GM18870 (cell line): ENCODE measurements around the gene PRKACG.

Experiments used
- ATAC-seq: cut with Tn5 transposase; IDR thresholded peaks from one replicate; pipeline ENCODE4 v1.9.1; 2021; ENCODE audit warnings: moderate library complexity; ENCODE audit not compliant: unreplicated experiment

PRKACG gene

DNA sequence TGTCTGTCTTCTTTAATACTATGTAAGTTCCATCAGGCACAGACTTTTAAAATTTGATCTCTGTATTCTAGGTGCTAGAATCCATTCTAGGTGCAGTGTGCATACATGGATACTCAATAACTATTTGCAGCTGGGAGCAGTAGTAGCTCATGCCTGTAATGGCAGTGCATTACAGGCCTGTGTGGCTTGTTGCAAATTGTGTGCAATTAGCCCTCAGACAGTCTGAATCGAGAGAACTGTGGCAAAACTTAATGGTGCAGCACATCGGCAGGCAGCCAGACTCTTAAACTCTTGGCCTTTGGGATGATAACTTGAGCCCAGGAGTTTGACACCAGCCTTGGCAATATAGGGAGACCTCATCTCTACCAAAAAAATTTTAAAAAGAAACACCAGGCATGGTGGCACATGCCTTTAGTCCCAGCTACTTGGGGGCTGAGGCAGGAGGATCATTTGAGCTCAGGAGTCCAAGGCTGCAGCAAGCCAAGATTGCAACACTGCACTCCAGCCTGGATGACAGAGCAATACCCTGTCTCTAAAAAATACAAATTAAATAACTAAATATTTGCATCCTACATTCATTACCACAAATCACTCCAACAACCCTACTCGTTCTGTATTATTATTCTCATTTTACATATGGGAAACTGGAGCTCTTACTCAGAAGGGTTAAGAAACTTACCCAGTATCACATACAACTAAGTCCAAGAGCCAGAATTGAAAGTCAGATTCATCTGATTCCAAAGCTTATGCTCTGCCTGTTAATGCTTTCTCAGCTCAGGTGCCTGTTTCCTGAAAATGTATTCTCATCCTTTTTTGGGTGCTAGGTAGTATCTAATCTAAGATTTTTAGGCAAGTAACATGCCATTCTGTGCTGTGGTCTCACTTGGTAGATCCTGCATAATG is 30.1 kb downstream of the PRKACG start:
- peak; percentile 32 for ATAC-seq

DNA sequence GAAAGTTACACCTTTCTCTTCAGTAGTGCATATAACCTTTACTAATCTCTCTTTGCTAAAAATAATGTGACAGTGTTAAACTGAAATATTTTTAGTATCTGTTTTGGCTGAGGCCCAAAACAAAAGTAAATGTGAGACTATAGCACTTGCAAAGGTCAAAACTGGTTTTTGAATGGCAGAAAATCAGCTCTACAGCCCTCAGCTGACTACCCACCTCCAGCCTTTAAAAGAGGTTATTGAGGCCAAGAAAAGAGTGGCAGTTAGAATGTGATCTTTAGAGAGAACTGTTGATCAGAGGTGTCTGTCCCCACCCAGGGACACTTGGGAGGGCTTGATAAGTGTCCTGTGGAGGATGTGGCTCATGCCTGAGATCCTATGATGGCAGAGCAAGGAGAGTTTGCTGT is 30.9 kb downstream of the PRKACG start:
- ATAC-seq = no peak

DNA sequence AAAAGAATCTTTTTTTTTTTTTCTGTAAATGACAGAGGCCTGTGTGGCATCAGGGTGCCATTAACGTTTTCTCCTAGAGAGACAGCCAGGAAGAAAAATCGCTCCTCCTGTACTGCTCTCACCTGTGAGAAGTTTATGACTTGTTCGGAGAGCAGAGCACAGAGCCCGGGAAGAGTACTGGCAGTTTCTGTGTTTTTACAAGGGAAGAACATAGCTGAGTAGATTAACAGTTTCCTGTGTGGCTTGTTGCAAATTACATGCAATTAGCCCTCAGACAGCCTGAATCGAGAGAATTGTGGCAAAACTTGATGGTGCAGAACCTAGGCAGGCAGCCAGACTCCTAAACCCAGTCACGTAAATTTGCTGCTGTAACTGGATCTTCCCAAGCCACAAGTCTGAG is 32.1 kb downstream of the PRKACG start:
- peak; percentile 44 for ATAC-seq

GRCh38 chr9:68980341-68980914 is 33.5 kb downstream of the PRKACG start:
- no peak for ATAC-seq

GRCh38 chr9:68979538-68980314 is 34.2 kb downstream of the PRKACG start:
- peak; percentile 27 for ATAC-seq

DNA sequence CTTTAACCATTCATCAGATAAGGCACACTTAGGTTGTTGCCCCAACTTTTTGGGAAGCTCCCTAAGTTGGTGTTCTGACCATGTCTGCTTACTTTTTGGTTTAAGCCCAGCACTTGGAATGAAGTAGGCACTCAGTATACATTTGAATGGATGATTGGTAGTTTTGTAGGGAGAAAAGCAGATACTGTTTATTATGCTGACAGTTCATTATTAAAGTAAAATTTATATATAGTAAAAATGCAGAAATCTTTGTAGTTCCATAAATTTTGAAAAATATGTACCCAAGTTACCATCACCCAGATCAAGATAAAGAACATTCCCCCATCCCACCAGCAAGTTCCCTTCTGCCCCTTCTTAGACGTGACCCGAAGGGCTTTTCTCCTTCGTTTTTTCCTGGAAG is 35.4 kb downstream of the PRKACG start:
- ATAC-seq = no peak

GRCh38 chr9:68978066-68978465 is 35.8 kb downstream of the PRKACG start:
- ATAC-seq = peak; percentile 31

GRCh38 chr9:68975365-68976043 is 38.4 kb downstream of the PRKACG start:
- no peak for ATAC-seq

DNA sequence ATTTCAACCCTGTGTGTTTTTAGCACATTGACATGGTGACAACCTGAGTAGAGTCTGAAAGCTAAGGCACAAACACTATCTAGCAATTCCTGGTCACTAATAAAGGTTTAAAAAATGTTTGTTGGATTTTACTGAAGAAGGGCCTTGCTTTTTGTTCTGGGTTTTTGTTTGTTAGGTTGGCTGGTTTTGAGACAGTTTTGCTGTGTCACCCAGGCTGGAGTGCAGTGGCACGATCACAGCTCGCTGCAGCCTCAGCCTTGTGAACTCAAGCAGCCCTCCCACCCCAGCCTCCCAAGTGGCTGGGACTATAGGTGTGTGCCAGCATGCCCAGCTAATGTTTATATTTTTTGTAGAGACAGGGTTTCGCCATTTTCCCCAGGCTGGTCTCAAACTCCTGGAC is 39.0 kb downstream of the PRKACG start:
- ATAC-seq = no peak

DNA sequence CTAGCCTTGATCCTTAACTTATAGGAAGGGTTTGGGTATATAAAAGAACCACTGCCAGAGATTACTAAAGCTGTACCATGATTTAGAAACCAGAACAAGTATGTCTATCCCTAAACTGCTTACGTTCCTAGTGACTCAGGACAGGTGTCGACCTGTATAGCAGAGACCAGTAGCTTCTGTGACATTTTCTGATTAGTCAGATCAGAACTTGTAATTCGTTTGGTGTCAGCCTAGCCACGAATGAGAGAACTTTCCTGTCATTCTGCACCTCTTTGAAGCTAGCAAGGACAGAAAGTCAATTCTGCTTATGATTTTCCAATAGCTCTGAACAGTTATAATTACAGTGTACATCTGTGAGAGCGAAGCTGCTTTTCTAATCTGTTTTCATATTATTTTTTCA is 39.5 kb downstream of the PRKACG start:
- peak; percentile 89 for ATAC-seq

- ATAC-seq = no peak
Observed at GRCh38 chr9:68973619-68974018, 40.3 kb downstream of the PRKACG start.

GRCh38 chr9:68970151-68970550 is 43.8 kb downstream of the PRKACG start:
- no peak for ATAC-seq

- ATAC-seq = no peak
Observed at GRCh38 chr9:68969538-68969937, 44.4 kb downstream of the PRKACG start.

DNA sequence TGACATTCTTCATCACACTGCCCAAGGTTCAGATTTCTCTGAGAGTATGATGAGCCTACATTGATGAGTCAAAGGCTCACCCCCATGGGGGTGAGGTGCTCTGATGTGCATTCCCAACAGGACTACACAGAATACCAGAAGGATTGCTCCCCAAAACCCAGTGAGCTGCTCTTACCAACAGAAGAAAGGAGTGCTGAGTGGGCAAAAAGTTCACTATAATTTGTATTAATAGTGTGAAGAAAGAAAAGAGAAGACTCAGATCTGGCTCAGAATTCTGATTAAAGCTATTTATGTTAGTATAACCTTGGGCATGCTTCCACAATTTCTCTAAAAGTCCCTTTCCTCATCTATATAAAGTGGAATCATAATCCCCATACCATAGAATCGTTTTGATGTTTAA is 46.1 kb downstream of the PRKACG start:
- ATAC-seq = no peak

GRCh38 chr9:68966496-68966944 is 47.4 kb downstream of the PRKACG start:
- ATAC-seq = peak; percentile 57

DNA sequence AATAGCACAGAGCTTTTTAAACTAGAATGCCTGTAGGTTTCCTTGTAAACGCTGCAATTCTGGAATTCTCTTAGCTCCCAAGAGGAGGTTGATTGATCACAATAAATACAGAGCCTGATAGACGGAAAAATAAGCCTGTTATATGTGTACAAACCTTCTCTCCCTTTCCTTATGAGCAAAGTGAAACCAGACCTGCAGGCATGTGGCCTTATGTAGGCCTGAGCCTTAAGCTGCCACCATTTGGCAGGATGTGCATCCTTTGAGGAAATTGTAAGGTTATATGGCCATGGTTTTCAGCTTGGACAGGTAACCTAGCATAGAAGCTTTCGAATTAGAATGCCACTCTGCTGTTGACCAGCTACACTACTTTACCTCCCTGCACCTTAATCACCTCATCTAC is 49.1 kb downstream of the PRKACG start:
- no peak for ATAC-seq

GRCh38 chr9:68964102-68964541 is 49.8 kb downstream of the PRKACG start:
- ATAC-seq = no peak

DNA sequence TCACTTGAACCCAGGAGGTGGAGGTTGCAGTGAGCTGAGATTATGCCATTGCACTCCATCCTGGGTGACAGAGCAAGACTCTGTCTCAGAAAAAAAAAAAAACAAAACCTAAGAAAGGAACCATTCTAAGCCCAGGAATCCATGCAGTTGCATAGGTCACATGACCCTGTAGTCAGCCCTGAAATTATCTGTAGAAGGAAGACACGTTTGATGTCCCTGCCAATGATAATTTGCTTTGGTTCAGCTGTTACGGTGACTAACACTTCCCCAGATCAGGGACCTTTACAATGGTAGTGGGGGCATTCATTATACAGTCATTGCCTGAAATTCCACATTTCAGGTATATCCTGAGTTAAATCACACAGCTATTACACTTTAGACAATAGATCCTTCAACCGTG is 50.5 kb downstream of the PRKACG start:
- ATAC-seq = no peak
